ENCODE data around the gene CTBP2.
"Not testable (repeated sequence)": the region's sequence is repeated elsewhere in the genome, so short reads cannot be mapped to it uniquely, and the experiment has no call there.

The CTBP2 gene

GRCh38 chr10:124997771-124998623 lies 162.4 kb downstream of the CTBP2 start:
- no peak for DNase-seq (ENCODE audit: low spot score)

GRCh38 chr10:124997306-124997705 lies 163.1 kb downstream of the CTBP2 start:
- DNase-seq (ENCODE audit: low spot score): no peak

GRCh38 chr10:124996854-124997215 lies 163.5 kb downstream of the CTBP2 start:
- no peak for DNase-seq (ENCODE audit: low spot score)

GRCh38 chr10:124996127-124996853 lies 164.1 kb downstream of the CTBP2 start:
- no peak for DNase-seq (ENCODE audit: low spot score)

- DNase-seq (ENCODE audit: low spot score): no peak
Observed at GRCh38 chr10:124995605-124996004, 164.8 kb downstream of the CTBP2 start.

GRCh38 chr10:124994573-124995473 lies 165.5 kb downstream of the CTBP2 start:
- no peak for DNase-seq (ENCODE audit: low spot score)

- DNase-seq (ENCODE audit: low spot score): no peak
Observed at GRCh38 chr10:124993736-124994451, 166.5 kb downstream of the CTBP2 start.

- no peak for DNase-seq (ENCODE audit: low spot score)
Observed at GRCh38 chr10:124993345-124993708, 167.0 kb downstream of the CTBP2 start.

GRCh38 chr10:124992462-124993344 lies 167.7 kb downstream of the CTBP2 start:
- DNase-seq (ENCODE audit: low spot score): peak; percentile 30

GRCh38 chr10:124991835-124992234 lies 168.5 kb downstream of the CTBP2 start:
- DNase-seq (ENCODE audit: low spot score): no peak

GRCh38 chr10:124990671-124991625 lies 169.4 kb downstream of the CTBP2 start:
- no peak for DNase-seq (ENCODE audit: low spot score)

- DNase-seq (ENCODE audit: low spot score): no peak
Observed at GRCh38 chr10:124989526-124989925, 170.8 kb downstream of the CTBP2 start.

- not testable (repeated sequence) for DNase-seq (ENCODE audit: low spot score)
Observed at GRCh38 chr10:124988753-124989152, 171.6 kb downstream of the CTBP2 start.

GRCh38 chr10:124987788-124988187 lies 172.6 kb downstream of the CTBP2 start:
- DNase-seq (ENCODE audit: low spot score): no peak

- no peak for DNase-seq (ENCODE audit: low spot score)
Observed at GRCh38 chr10:124985162-124985561, 175.2 kb downstream of the CTBP2 start.

GRCh38 chr10:124984376-124984775 lies 176.0 kb downstream of the CTBP2 start:
- DNase-seq (ENCODE audit: low spot score): no peak

- no peak for DNase-seq (ENCODE audit: low spot score)
Observed at GRCh38 chr10:124983321-124983720, 177.0 kb downstream of the CTBP2 start.

GRCh38 chr10:124978376-124978725 lies 182.0 kb downstream of the CTBP2 start:
- no peak for DNase-seq (ENCODE audit: low spot score)

GRCh38 chr10:124977648-124978375 lies 182.6 kb downstream of the CTBP2 start:
- DNase-seq (ENCODE audit: low spot score): no peak

Measured in AG08395 (cell line).